GM12891 (cell line): Measurements from ENCODE around the gene NLRP14.

Experiments
- DNase-seq: peaks from one replicate; pipeline ENCODE4 v3.0.0; 2011; ENCODE audit warnings: low spot score; ENCODE audit not compliant: insufficient read length
- FAIRE-seq: peaks from 2 replicates; lab custom pipeline; 2011; peaks lifted over from hg19 to GRCh38; lab: Jason Lieb, UNC
- PAX5 ChIP-seq: IDR thresholded peaks from 2 replicates; pipeline ENCODE4 v1.6.1; 2011; ENCODE audit warnings: low read length, moderate library complexity, mild to moderate bottlenecking; ENCODE audit not compliant: insufficient read depth, severe bottlenecking
- POLR2A ChIP-seq: IDR thresholded peaks from 2 replicates; pipeline ENCODE4 v1.6.1; 2011; ENCODE audit warnings: low read depth, low read length, control low read depth
- POLR2AphosphoS5 ChIP-seq: IDR thresholded peaks from 2 replicates; pipeline ENCODE4 v1.6.1; 2011; ENCODE audit warnings: low read depth, low read length, control low read depth
- POU2F2 ChIP-seq: IDR thresholded peaks from 2 replicates; pipeline ENCODE4 v1.6.1; 2011; ENCODE audit warnings: low read depth, mild to moderate bottlenecking, control low read depth, low read length, moderate library complexity
- SPI1 ChIP-seq: IDR thresholded peaks from 2 replicates; pipeline ENCODE4 v1.6.1; 2011; ENCODE audit warnings: low read depth, low read length, control low read depth
- TAF1 ChIP-seq: IDR thresholded peaks from 2 replicates; pipeline ENCODE4 v1.6.1; 2011; ENCODE audit warnings: low read depth, low read length, control low read depth

Gene NLRP14

GRCh38 chr11:7046474-7047175 lies 26.3 kb downstream of the NLRP14 start:
- TF ChIP-seq POLR2A (no peak), TAF1 (no peak), POU2F2 (no peak), POLR2AphosphoS5 (no peak), SPI1 (no peak), PAX5 (no peak)
- FAIRE-seq (no peak), DNase-seq (no peak)

GRCh38 chr11:7050191-7050590 lies 29.9 kb downstream of the NLRP14 start:
- FAIRE-seq (no peak), DNase-seq (no peak)
- no peak for TF ChIP-seq POLR2AphosphoS5
- TF ChIP-seq PAX5, result no peak
- no peak for TF ChIP-seq TAF1

- no peak for DNase-seq
- no peak for FAIRE-seq
Observed at GRCh38 chr11:7056828-7057513, 36.7 kb downstream of the NLRP14 start.

GRCh38 chr11:7057641-7058040 lies 37.4 kb downstream of the NLRP14 start:
- DNase-seq (no peak), FAIRE-seq (no peak)
- TF ChIP-seq SPI1 (no peak), PAX5 (no peak), TAF1 (no peak), POLR2AphosphoS5 (no peak), POLR2A (no peak), POU2F2 (no peak)

More at GRCh38 chr11:7056828-7057513, 36.7 kb downstream of the NLRP14 start:
- TF ChIP-seq POLR2A (no peak), POU2F2 (no peak), TAF1 (no peak), PAX5 (no peak), SPI1 (no peak), POLR2AphosphoS5 (no peak)

GRCh38 chr11:7060868-7061267 lies 40.6 kb downstream of the NLRP14 start:
- DNase-seq (no peak), FAIRE-seq (no peak)
- TF ChIP-seq POLR2A (no peak), POU2F2 (no peak), SPI1 (no peak), PAX5 (no peak), TAF1 (no peak), POLR2AphosphoS5 (no peak)

- no peak for TF ChIP-seq TAF1
- no peak for TF ChIP-seq POU2F2
- TF ChIP-seq SPI1, result no peak
- no peak for TF ChIP-seq POLR2AphosphoS5
- no peak for TF ChIP-seq PAX5
- TF ChIP-seq POLR2A, result no peak
- DNase-seq (no peak), FAIRE-seq (no peak)
Observed at GRCh38 chr11:7062534-7062933, 42.3 kb downstream of the NLRP14 start.

GRCh38 chr11:7072401-7073028 lies 52.2 kb downstream of the NLRP14 start:
- TF ChIP-seq POU2F2, result no peak
- TF ChIP-seq POLR2A, result no peak
- TF ChIP-seq TAF1, result no peak
- TF ChIP-seq PAX5, result no peak
- TF ChIP-seq POLR2AphosphoS5, result no peak
- no peak for TF ChIP-seq SPI1
- no peak for DNase-seq
- FAIRE-seq, result no peak

- FAIRE-seq, result no peak
- TF ChIP-seq POLR2A, result no peak
- no peak for TF ChIP-seq PAX5
- no peak for TF ChIP-seq POU2F2
- no peak for TF ChIP-seq SPI1
- no peak for TF ChIP-seq POLR2AphosphoS5
- no peak for TF ChIP-seq TAF1
- no peak for DNase-seq
Observed at GRCh38 chr11:7077101-7077500, 56.8 kb downstream of the NLRP14 start.

GRCh38 chr11:7079545-7080135 lies 59.4 kb downstream of the NLRP14 start:
- TF ChIP-seq POLR2AphosphoS5, result no peak
- no peak for TF ChIP-seq POU2F2
- TF ChIP-seq POLR2A, result no peak
- no peak for TF ChIP-seq TAF1
- TF ChIP-seq SPI1, result no peak
- no peak for TF ChIP-seq PAX5
- no peak for DNase-seq
- no peak for FAIRE-seq
